AG04450 (cell line): ENCODE data around the gene GARIN5B. TPM values are rescaled to one million over a fixed set of nuclear protein-coding genes. Genes with fewer than 3 reads are reported as not detected.

Experiments
- CTCF ChIA-PET: fragments of 300-600, 350-600 bp; formaldehyde crosslinking; extraction: SDS; loops from one replicate; lab custom pipeline; 2022; ENCODE audit warnings: antibody characterized with exemption, inconsistent platforms; lab: Charles Lee
- POLR2A ChIA-PET: fragments of 350-600 bp; formaldehyde crosslinking; extraction: SDS; loops from one replicate; lab custom pipeline; 2021; ENCODE audit warnings: antibody characterized with exemption, inconsistent platforms; lab: Yijun Ruan, JAX
- DNase-seq: peaks from one replicate; pipeline ENCODE4 v3.0.0-alpha.2; 2011; ENCODE audit warnings: low read depth, low spot score
- H3K27ac ChIP-seq: one replicate; pipeline ENCODE4 v1.5.1; 2012; ENCODE audit warnings: low read depth, low read length, control low read depth
- H3K27me3 ChIP-seq: one replicate; pipeline ENCODE4 v1.6.0; 2012; ENCODE audit warnings: low read length; ENCODE audit not compliant: control insufficient read depth, insufficient read depth
- H3K4me3 ChIP-seq: 2 replicates; pipeline ENCODE4 v1.5.1; 2011; ENCODE audit warnings: mild to moderate bottlenecking, low read depth, low read length, control low read depth
- H3K9me3 ChIP-seq: 2 replicates; pipeline ENCODE4 v1.5.1; 2012; ENCODE audit warnings: low read length; ENCODE audit not compliant: control insufficient read depth, insufficient read depth
- polyA plus RNA-seq: library from polyadenylated mRNA; depleted of rRNA; stranded (reverse); fragments of >200 nt; gene quantifications from 2 replicates; pipeline ENCODE4 v1.2.3, GENCODE V29; 2011
- TF ChIP-seq, protein P1 (sequence below): IDR thresholded peaks from 2 replicates; pipeline ENCODE4 v1.5.1; 2011; ENCODE audit warnings: low read depth, low read length, control low read depth, inconsistent platforms

GARIN5B gene
- polyA plus RNA-seq, 1 experiment: not detected

- POLR2A ChIA-PET: no interaction called here
- Histone ChIP-seq H3K27ac (no peak overlapping the region), H3K4me3 (peak overlapping the region; percentile 59), H3K27me3 (peaks cover 28% of the 10 kb centered on the region), H3K9me3 (peaks cover 5% of the 10 kb centered on the region; the same call in 1 of the 2 replicates)
- CTCF ChIA-PET: no interaction called here
- TF ChIP-seq, protein P1, sequence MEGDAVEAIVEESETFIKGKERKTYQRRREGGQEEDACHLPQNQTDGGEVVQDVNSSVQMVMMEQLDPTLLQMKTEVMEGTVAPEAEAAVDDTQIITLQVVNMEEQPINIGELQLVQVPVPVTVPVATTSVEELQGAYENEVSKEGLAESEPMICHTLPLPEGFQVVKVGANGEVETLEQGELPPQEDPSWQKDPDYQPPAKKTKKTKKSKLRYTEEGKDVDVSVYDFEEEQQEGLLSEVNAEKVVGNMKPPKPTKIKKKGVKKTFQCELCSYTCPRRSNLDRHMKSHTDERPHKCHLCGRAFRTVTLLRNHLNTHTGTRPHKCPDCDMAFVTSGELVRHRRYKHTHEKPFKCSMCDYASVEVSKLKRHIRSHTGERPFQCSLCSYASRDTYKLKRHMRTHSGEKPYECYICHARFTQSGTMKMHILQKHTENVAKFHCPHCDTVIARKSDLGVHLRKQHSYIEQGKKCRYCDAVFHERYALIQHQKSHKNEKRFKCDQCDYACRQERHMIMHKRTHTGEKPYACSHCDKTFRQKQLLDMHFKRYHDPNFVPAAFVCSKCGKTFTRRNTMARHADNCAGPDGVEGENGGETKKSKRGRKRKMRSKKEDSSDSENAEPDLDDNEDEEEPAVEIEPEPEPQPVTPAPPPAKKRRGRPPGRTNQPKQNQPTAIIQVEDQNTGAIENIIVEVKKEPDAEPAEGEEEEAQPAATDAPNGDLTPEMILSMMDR: no peak
- DNase-seq: no peak
Observed at GRCh38 chr19:55353803-55354697, 9.0 kb downstream of the GARIN5B start.

DNA sequence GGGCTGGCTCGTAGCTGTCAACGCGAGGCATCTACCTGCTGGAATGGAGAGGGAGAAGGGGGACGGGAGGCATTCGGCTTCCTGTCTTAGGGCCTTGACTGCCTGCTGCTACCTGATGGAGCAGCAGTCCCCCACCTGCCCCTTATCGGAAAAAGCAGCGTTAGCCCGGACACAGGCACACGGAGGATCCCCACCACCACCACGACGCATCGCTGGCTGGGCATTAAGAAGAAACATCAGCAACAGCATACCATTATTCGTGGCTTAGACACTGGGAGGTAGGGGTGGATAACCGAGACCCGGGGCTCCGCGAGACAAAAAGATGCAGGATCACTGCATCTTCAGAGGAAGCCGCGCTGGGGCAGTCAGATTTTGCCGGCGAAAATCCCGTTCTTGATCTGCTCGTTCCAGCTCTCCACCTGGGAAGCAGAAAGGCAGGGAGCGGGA lies 9.7 kb downstream of the GARIN5B start:
- no peak for DNase-seq
- H3K27ac ChIP-seq: no peak overlapping the region
- peaks cover 4% of the 10 kb centered on the region; the same call in 1 of the 2 replicates for H3K9me3 ChIP-seq
- ChIA-PET CTCF (interaction anchor here (1.2 kb wide), 1 partner anchor 61 kb away, joined by 3 read pairs; no protein-coding TSS in a partner anchor), POLR2A (no interaction called here)
- TF ChIP-seq, protein P1: no peak
- peak overlapping the region; percentile 59 for H3K4me3 ChIP-seq
- H3K27me3 ChIP-seq: peaks cover 28% of the 10 kb centered on the region

GRCh38 chr19:55352549-55353145 lies 10.4 kb downstream of the GARIN5B start:
- no peak for DNase-seq
- ChIA-PET CTCF (interaction anchor here (1.2 kb wide), 1 partner anchor 61 kb away, joined by 3 read pairs; no protein-coding TSS in a partner anchor), POLR2A (interaction anchor here (0.9 kb wide), 1 partner anchor 11 kb away, joined by 5 read pairs; the partner anchor contains the start of gene GARIN5B)
- Histone ChIP-seq H3K9me3 (no peaks in the 10 kb centered on the region; the same call in 1 of the 2 replicates), H3K27me3 (peaks cover 24% of the 10 kb centered on the region), H3K4me3 (no peak overlapping the region), H3K27ac (no peak overlapping the region)
- TF ChIP-seq, protein P1: no peak

GRCh38 chr19:55352040-55352439 lies 11.0 kb downstream of the GARIN5B start:
- Histone ChIP-seq H3K9me3 (no peaks in the 10 kb centered on the region; the same call in 1 of the 2 replicates), H3K27me3 (peaks cover 24% of the 10 kb centered on the region), H3K4me3 (no peak overlapping the region), H3K27ac (no peak overlapping the region)
- DNase-seq: no peak
- POLR2A ChIA-PET: interaction anchor here (0.9 kb wide), 1 partner anchor 11 kb away, joined by 5 read pairs; the partner anchor contains the start of gene GARIN5B
- CTCF ChIA-PET: no interaction called here
- TF ChIP-seq, protein P1: no peak
